Endothelial cell of umbilical vein (primary cell): ENCODE data around the gene GNRHR. TPM values are rescaled to one million over a fixed set of nuclear protein-coding genes. Genes with fewer than 3 reads are reported as not detected.

Experiments
- BruUV-seq: library from RNA; stranded (reverse); fragments of 400-500 nt; replicated peaks from 2 replicates; lab custom pipeline; 2021; lab: Mats Ljungman, UMichigan
- CTCF ChIA-PET: fragments of 300-600, 350-600 bp; sonication (Branson Sonifier 250); formaldehyde crosslinking; loops from one replicate; lab custom pipeline; 2021; ENCODE audit warnings: antibody characterized with exemption, inconsistent platforms; lab: Charles Lee
- POLR2A ChIA-PET: fragments of 300-600, 350-600 bp; sonication (Branson Sonifier 250); formaldehyde crosslinking; loops from one replicate; lab custom pipeline; 2021; ENCODE audit warnings: antibody characterized with exemption, inconsistent platforms; lab: Charles Lee
- DNase-seq: peaks from one replicate; pipeline ENCODE4 v3.0.0-alpha.2; 2011; ENCODE audit warnings: low read depth, low spot score
- FAIRE-seq: peaks from 2 replicates; lab custom pipeline; 2011; peaks lifted over from hg19 to GRCh38; lab: Jason Lieb, UNC
- H2AFZ ChIP-seq: 2 replicates; pipeline ENCODE4 v1.6.0; 2012; ENCODE audit warnings: low read depth, low read length, control low read depth, inconsistent platforms
- H3K27ac ChIP-seq: 2 replicates; pipeline ENCODE4 v1.5.1; 2011; ENCODE audit warnings: low read depth, mild to moderate bottlenecking, control low read depth, low read length, moderate library complexity; ENCODE audit not compliant: insufficient read depth
- H3K27me3 ChIP-seq, 2 experiments: 2 replicates each; pipeline versions ENCODE4 v1.6.0 to v1.6.1; 2011; ENCODE audit warnings: low read length in 2 of 2, mixed read lengths in 1 of 2; ENCODE audit not compliant: control insufficient read depth in 2 of 2, insufficient read depth in 2 of 2
- H3K36me3 ChIP-seq, 2 experiments: 2 replicates in 1 of 2; 3 replicates in 1 of 2; pipeline ENCODE4 v1.5.1; 2011; ENCODE audit warnings: low read length in 2 of 2, mild to moderate bottlenecking in 1 of 2, moderate library complexity in 1 of 2; ENCODE audit not compliant: control insufficient read depth in 2 of 2, insufficient read depth in 2 of 2; ENCODE audit errors: extremely low read depth in 1 of 2
- H3K4me1 ChIP-seq: 3 replicates; pipeline ENCODE4 v1.5.1; 2011; ENCODE audit warnings: mild to moderate bottlenecking, low read length; ENCODE audit not compliant: control insufficient read depth, insufficient read depth; ENCODE audit errors: extremely low read depth
- H3K4me2 ChIP-seq: 2 replicates; pipeline ENCODE4 v1.6.1; 2011; ENCODE audit warnings: low read length, control low read depth, mixed read lengths; ENCODE audit not compliant: insufficient read depth
- H3K4me3 ChIP-seq, 3 experiments: fragments of 200-600 bp in 1 of 3; sonication (generic), shearing (Covaris generic) in 1 of 3; replicated peaks in 1 of 3; 2 replicates each; pipeline ENCODE4 v1.5.1; 2011 to 2016; ENCODE audit warnings: control low read depth in 3 of 3, low read length in 3 of 3, mild to moderate bottlenecking in 2 of 3, inconsistent platforms in 1 of 3, low read depth in 1 of 3, moderate library complexity in 1 of 3; ENCODE audit not compliant: insufficient read depth in 1 of 3
- H3K79me2 ChIP-seq: 2 replicates; pipeline ENCODE4 v1.6.0; 2012; ENCODE audit warnings: low read length, inconsistent platforms; ENCODE audit not compliant: control insufficient read depth, insufficient read depth
- H3K9ac ChIP-seq: replicated peaks from 2 replicates; pipeline ENCODE3; 2011; ENCODE audit warnings: low read length, control low read depth; ENCODE audit not compliant: insufficient read depth; ENCODE audit errors: extremely low read depth
- H3K9me1 ChIP-seq: replicated peaks from 3 replicates; pipeline ENCODE4 v1.6.0; 2011; ENCODE audit warnings: mild to moderate bottlenecking, low read length; ENCODE audit not compliant: control insufficient read depth, insufficient read depth; ENCODE audit errors: extremely low read depth
- H3K9me3 ChIP-seq: replicated peaks from 2 replicates; pipeline ENCODE4 v1.5.1; 2012; ENCODE audit warnings: low read length, inconsistent platforms; ENCODE audit not compliant: control insufficient read depth, insufficient read depth
- H4K20me1 ChIP-seq: replicated peaks from 2 replicates; pipeline ENCODE3; 2011; ENCODE audit warnings: mild to moderate bottlenecking, low read length; ENCODE audit not compliant: control insufficient read depth, insufficient read depth; ENCODE audit errors: extremely low read depth
- EZH2 ChIP-seq: IDR thresholded peaks from 2 replicates; pipeline ENCODE4 v1.6.1; 2012; ENCODE audit warnings: borderline replicate concordance, low read depth, mild to moderate bottlenecking, moderate library complexity, low read length, inconsistent platforms; ENCODE audit not compliant: severe bottlenecking
- dilution Hi-C: fragments of 300-500 bp; cut with MboI; formaldehyde crosslinking; loops from one replicate; pipeline ENCODE4 v1.15.0; 2019; ENCODE audit warnings: low sequenced_read_pairs; ENCODE audit not compliant: extremely low pct_ligation_motif_present
- intact Hi-C: fragments of 100-400 bp; cut with micrococcal nuclease; formaldehyde crosslinking; loops from one replicate; pipeline ENCODE4 v1.10.0; 2022
- polyA plus RNA-seq, 4 experiments: library from polyadenylated mRNA; depleted of rRNA in 3 of 4; stranded (reverse) in 3 of 4; unstranded in 1 of 4; fragments of >200 nt; gene quantifications; 2 replicates each; pipeline versions ENCODE4 v1.2.1 to v1.2.3, GENCODE V29; 2011 to 2012; ENCODE audit warnings: missing spikeins in 1 of 4
- total RNA-seq: library from RNA; stranded (reverse); gene quantifications from 2 replicates; pipeline ENCODE4 v1.2.3, GENCODE V29; 2021
- TF ChIP-seq, protein P1 (sequence below), 2 donors: IDR thresholded peaks; 1 replicate in 1 of 2; 2 replicates in 1 of 2; pipeline ENCODE4 v1.5.1; 2011; ENCODE audit warnings: low read length in 2 of 2, mild to moderate bottlenecking in 2 of 2, moderate library complexity in 2 of 2, control low read depth in 1 of 2, inconsistent platforms in 1 of 2, low read depth in 1 of 2; ENCODE audit not compliant: insufficient read depth in 1 of 2; ENCODE audit errors: extremely low read depth in 1 of 2

The GNRHR gene
- total and polyA plus RNA-seq, 2 donors (not counting 3 experiments of a cell fraction or from before 2014, with no cell fraction given): not detected

- H3K4me2 ChIP-seq: no peak overlapping the region
- no peak overlapping the region for H3K4me3 ChIP-seq
- intact Hi-C loops (loop anchor here (1.0 to 5.0 kb wide), 4 partner anchors 46 to 428 kb away; partner anchors contain the start of genes CENPC and UBA6), dilution Hi-C loops (no loop called here)
- H3K36me3 ChIP-seq: no peaks in the 10 kb centered on the region
- no peaks in the 10 kb centered on the region for H3K79me2 ChIP-seq
- ChIA-PET CTCF (interaction anchor here (0.6 to 3.9 kb wide), 56 partner anchors 8 to 525 kb away, joined by 3 to 31 read pairs (median 5); partner anchors contain the start of genes CENPC and UBA6), POLR2A (no interaction called here)
- TF ChIP-seq, protein P1, sequence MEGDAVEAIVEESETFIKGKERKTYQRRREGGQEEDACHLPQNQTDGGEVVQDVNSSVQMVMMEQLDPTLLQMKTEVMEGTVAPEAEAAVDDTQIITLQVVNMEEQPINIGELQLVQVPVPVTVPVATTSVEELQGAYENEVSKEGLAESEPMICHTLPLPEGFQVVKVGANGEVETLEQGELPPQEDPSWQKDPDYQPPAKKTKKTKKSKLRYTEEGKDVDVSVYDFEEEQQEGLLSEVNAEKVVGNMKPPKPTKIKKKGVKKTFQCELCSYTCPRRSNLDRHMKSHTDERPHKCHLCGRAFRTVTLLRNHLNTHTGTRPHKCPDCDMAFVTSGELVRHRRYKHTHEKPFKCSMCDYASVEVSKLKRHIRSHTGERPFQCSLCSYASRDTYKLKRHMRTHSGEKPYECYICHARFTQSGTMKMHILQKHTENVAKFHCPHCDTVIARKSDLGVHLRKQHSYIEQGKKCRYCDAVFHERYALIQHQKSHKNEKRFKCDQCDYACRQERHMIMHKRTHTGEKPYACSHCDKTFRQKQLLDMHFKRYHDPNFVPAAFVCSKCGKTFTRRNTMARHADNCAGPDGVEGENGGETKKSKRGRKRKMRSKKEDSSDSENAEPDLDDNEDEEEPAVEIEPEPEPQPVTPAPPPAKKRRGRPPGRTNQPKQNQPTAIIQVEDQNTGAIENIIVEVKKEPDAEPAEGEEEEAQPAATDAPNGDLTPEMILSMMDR (IDR thresholded peaks at IDR 0.05; ENCODE audit: extremely low read depth in 1 of 2, insufficient read depth in 1 of 2, low read depth in 1 of 2, low read length in 2 of 2): peak; percentile 31 to 38
- no peak for TF ChIP-seq EZH2
- H2AFZ ChIP-seq: no peak overlapping the region
- no peaks in the 10 kb centered on the region for H3K9me1 ChIP-seq
- DNase-seq: peak; percentile 52
- no peak for FAIRE-seq
- BruUV-seq: no TSS peak
- H4K20me1 ChIP-seq: no peaks in the 10 kb centered on the region
- H3K9me3 ChIP-seq: no peaks in the 10 kb centered on the region
- no peaks in the 10 kb centered on the region for H3K27me3 ChIP-seq
- H3K9ac ChIP-seq: no peak overlapping the region
- H3K27ac ChIP-seq: no peak overlapping the region
- no peaks in the 10 kb centered on the region for H3K4me1 ChIP-seq
These were observed 7.2 kb downstream of the GNRHR start for GRCh38 chr4:67746797-67747495.
